ENCODE measurements around the gene OR6C75.
"Not testable (repeated sequence)": the region's sequence is repeated elsewhere in the genome, so short reads cannot be mapped to it uniquely, and the experiment has no call there.

Gene OR6C75

DNA sequence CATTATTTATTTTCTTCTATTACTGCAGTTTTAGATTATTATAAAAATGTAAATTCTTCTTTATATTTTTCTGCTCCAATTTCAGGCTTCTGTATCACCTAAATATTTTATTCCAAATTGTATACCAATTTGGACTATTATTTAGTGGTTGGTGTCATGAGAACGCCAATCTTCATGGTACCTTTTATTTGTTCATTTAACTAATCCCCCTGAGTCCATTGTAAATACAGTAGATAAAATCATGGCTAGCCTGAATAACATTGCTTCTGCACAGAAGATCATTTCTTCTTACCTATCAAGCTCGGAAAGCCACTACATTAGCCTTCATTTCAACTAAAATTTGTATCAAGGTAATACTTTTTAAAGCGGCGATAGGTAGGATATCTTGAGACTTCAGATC is at the start of gene OR6C75:
TSS of gene OR6C75 (plus strand) at position 301 of the 400 bp plus-strand sequence. CDS start 2,136 bp downstream, outside the sequence.
- Mint-ChIP-seq H3K4me1 (ENCODE audit: low read depth) (no peaks in the 10 kb centered on the region), H3K36me3 (no peaks in the 10 kb centered on the region), H3K9me3 (ENCODE audit: low read depth) (no peaks in the 10 kb centered on the region), H3K27ac (no peak within 1 kb of the TSS), H3K27me3 (peaks cover 13% of the 10 kb centered on the region), H3K4me3 (no peak within 1 kb of the TSS)

DNA sequence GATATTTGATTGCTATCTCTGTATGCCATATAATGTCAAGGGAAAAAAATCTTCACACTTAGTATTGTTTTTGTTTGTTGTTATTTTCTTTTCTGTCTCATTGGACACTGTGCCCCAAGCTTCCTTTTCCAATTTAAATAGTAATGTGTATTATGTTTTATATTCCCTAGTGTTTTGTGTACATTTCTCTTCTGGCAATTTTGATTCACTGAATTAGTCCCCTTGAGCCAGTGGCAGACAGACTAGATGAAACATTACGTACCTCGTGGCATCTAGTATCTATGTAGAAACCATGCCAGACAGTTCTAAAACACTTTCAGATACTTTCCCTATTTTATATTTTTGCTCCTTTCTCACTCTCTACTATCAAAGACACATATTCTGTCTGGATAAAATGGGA is 48.7 kb upstream of the OR6C75 start, which contains the start of gene OR6C1:
TSS of gene OR6C1 (plus strand) at position 301 of the 400 bp plus-strand sequence. CDS start 6,257 bp downstream, outside the sequence.
- Mint-ChIP-seq H3K9me3 (ENCODE audit: low read depth) (peaks cover 1% of the 10 kb centered on the region), H3K4me3 (no peak within 1 kb of the TSS), H3K4me1 (ENCODE audit: low read depth) (no peaks in the 10 kb centered on the region), H3K27me3 (peaks cover 17% of the 10 kb centered on the region), H3K36me3 (no peaks in the 10 kb centered on the region), H3K27ac (no peak within 1 kb of the TSS)

DNA sequence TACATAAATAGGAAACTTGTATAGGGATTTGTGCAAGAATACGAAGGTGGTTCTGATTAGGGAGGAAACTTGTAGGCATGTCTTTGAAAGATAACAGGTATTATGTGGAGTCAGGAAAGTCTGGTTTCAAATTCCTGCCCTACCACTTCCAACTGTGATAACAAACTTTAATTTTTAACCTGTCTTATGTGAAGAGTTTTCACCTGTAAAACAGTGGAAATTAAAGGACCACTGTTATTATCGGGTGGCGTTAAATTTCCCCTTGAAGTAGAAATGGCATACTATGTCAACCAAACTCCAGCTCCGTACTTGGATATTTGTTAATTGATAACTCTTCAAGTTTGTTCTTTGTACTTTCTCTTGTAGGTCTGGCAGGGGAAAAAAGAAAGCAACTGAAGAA is 42.6 kb upstream of the OR6C75 start:
- Mint-ChIP-seq H3K27ac (no peak overlapping the region), H3K9me3 (ENCODE audit: low read depth) (peaks cover 6% of the 10 kb centered on the region), H3K4me1 (ENCODE audit: low read depth) (no peaks in the 10 kb centered on the region), H3K36me3 (no peaks in the 10 kb centered on the region), H3K27me3 (peaks cover 8% of the 10 kb centered on the region), H3K4me3 (no peak overlapping the region)

DNA sequence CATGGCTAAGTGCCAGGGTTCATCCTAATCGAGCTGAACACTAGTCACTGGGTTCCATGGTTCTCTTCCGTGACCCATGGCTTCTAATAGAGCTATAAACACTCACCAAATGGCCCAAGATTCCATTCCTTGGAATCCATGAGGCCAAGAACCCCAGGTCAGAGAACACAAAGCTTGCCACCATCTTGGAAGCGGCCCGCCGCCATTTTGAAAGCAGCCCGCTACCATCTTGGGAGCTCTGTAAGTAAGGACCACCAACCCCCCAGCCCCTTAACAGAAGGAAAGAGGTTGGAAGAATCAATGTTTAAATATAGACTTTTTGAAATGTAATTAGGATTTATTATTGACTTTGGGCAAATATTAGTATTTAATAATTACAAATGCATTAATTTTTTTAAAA is 37.0 kb upstream of the OR6C75 start:
- H3K27me3 Mint-ChIP-seq; H3K9me3 Mint-ChIP-seq (ENCODE audit: low read depth); H3K4me3 Mint-ChIP-seq; H3K27ac Mint-ChIP-seq; H3K36me3 Mint-ChIP-seq; H3K4me1 Mint-ChIP-seq (ENCODE audit: low read depth): not testable (repeated sequence)

DNA sequence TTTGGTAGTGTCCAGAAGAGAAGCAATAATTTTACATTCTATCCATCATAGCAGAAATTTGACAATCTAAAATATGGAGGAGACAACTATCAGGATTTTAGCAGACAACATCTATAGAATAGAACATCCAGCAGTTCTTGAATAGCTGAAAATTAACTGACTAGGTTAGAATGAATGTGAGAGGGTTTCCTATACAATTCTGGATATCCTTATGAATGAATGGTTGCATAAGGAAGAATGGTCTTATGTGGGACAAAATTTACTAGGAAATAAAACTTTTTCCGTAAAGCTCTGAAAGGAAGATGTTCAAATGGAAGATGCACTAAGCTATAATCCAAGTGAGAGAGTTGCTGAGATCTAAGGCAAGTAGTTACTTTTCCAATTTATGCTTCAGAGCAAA is 32.3 kb upstream of the OR6C75 start, which contains the start of gene OR6C3:
TSS of gene OR6C3 (plus strand) at position 301 of the 400 bp plus-strand sequence. CDS start 955 bp downstream, outside the sequence.
- Mint-ChIP-seq H3K9me3 (ENCODE audit: low read depth) (no peaks in the 10 kb centered on the region), H3K27ac (no peak within 1 kb of the TSS), H3K36me3 (no peaks in the 10 kb centered on the region), H3K27me3 (peaks cover 11% of the 10 kb centered on the region), H3K4me1 (ENCODE audit: low read depth) (no peaks in the 10 kb centered on the region), H3K4me3 (no peak within 1 kb of the TSS)

DNA sequence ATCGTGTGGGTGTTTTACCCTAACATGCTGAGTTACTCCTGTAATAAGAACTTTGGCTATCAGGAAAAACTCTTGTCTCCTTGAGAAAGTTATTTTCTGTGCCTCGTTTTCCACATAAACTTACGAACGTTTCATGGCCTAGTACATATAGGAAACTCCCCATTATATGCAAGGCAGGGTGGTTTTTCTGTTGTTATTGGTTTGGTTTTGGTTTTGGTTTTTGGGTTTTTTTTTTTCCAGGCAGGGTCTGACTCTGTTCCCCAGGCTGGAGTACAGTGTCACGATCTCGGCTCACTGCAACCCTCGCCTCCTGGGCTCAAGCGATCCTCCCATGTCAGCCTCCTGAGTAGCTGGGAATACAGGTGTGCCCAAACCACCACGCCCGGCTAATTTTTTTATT is 26.8 kb upstream of the OR6C75 start:
- Mint-ChIP-seq H3K36me3 (no peaks in the 10 kb centered on the region), H3K4me3 (no peak overlapping the region), H3K9me3 (ENCODE audit: low read depth) (no peaks in the 10 kb centered on the region), H3K27ac (no peak overlapping the region), H3K4me1 (ENCODE audit: low read depth) (no peaks in the 10 kb centered on the region), H3K27me3 (peaks cover 4% of the 10 kb centered on the region)

DNA sequence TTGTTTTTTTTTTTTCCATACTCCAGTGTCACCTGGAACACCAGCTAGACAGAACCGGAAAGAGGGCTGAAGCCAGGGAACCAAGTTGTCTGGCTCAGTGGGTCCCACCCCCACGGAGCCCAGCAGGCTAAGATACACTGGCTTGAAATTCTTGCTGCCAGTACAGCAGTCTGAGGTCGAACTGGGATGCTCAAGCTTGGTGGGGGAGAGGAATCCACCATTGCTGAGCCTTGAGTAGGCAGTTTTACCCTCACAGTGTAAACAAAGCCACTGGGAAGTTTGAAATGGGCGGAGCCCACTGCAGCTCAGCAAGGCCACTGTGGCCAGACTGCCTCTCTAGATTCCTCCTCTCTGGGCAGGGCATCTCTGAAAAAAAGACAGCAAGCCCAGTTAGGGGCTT is 7.4 kb upstream of the OR6C75 start:
- H3K9me3 Mint-ChIP-seq (ENCODE audit: low read depth); H3K36me3 Mint-ChIP-seq; H3K4me3 Mint-ChIP-seq; H3K27ac Mint-ChIP-seq; H3K4me1 Mint-ChIP-seq (ENCODE audit: low read depth): not testable (repeated sequence)
- H3K27me3 Mint-ChIP-seq = peaks cover 26% of the 10 kb centered on the region

DNA sequence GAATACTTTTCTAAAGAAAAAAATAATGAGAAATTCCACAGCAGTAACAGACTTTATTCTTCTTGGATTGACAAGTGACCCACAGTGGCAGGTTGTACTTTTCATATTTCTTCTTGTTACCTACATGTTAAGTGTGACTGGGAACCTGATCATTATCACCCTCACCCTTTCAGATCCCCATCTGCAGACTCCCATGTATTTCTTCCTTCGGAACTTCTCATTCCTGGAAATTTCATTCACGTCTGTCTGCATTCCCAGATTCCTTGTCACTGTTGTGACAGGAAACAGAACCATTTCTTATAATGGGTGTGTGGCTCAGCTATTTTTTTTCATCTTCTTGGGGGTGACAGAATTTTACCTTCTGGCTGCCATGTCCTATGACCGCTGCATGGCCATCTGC is 2.3 kb downstream of the OR6C75 start:
- Mint-ChIP-seq H3K36me3 (no peaks in the 10 kb centered on the region), H3K27me3 (peaks cover 8% of the 10 kb centered on the region), H3K4me3 (no peak overlapping the region), H3K9me3 (ENCODE audit: low read depth) (no peaks in the 10 kb centered on the region), H3K4me1 (ENCODE audit: low read depth) (no peaks in the 10 kb centered on the region), H3K27ac (no peak overlapping the region)

DNA sequence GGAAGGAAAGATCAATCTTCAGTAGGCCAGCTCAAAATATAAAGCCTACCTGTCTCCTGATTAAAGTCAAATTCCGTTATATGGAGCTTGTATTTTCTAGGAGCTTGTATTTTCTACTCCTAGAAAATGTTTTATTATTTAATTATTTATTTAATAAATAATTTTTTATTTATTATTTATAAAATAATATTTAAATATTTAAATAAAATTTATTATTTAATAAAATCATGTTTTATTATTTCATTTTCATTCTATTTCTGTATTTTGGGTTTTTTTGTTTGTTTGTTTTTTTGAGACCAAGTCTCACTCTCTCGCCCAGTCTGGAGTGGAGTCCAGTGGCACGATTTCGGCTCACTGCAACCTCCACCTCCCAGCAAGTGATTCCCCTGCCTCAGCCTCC is 9.7 kb downstream of the OR6C75 start:
- Mint-ChIP-seq H3K9me3 (ENCODE audit: low read depth) (no peaks in the 10 kb centered on the region), H3K27me3 (peaks cover 5% of the 10 kb centered on the region), H3K27ac (no peak overlapping the region), H3K4me1 (ENCODE audit: low read depth) (no peaks in the 10 kb centered on the region), H3K36me3 (no peaks in the 10 kb centered on the region), H3K4me3 (no peak overlapping the region)

DNA sequence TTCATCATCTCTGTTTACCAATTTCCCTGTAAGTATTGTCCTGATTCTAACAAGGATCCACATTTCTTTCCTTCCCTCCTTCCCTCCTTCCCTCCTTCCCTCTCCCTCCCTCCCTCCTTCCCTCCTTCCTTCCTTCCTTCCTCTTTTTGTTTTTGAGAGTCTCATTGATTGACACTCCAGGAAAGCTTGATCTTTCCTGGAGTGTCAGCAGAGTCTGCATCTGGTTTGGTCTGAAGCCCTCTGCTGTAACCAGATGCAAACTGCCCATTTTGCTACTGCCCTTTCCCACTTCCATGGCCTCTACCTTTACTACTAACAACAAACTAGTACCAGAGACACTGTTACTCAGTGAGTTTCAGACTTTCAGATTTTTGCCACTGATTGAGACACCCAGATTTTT is 23.1 kb downstream of the OR6C75 start:
- no peaks in the 10 kb centered on the region for H3K9me3 Mint-ChIP-seq (ENCODE audit: low read depth)
- H3K36me3 Mint-ChIP-seq = no peaks in the 10 kb centered on the region
- H3K27me3 Mint-ChIP-seq = peaks cover 3% of the 10 kb centered on the region
- H3K4me1 Mint-ChIP-seq (ENCODE audit: low read depth) = no peaks in the 10 kb centered on the region
- no peak overlapping the region for H3K27ac Mint-ChIP-seq
- H3K4me3 Mint-ChIP-seq = no peak overlapping the region

DNA sequence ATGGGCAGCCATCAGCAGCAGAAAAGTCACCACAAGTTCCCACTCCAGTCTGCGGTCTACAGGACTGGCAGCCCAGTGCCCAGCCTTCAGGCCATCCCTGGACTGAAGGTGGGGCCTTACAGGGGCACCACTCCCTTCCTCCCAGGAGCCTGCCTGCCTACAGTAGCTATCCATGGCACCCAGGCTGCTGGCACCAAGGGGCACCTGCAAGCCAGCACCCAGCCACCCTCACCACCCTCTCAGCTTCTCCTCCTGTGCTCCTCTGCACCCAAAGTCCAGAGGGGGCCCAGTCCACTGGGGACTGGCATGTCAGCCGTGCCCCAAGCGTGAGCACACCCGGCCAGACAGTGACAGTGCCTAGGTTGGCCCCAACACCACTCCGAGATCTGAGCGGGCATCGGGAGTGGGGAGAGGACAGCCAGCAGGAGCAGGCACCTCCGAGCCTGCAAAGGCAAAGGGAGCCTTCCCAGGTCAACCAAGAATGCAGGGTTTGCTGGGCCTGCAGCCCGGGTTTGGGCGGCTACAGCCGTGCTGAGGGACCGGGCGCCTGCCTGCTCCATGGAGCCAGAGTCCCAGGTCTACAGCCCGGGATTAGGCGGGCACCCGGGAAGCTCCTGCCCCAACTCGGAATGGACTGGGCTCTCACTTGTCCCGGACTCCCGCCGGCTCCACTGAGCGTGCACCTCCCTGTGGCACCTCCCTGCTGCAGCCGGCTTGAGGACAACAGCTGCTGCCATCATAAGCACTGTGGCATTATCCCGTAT is 29.4 kb downstream of the OR6C75 start:
- Mint-ChIP-seq H3K4me3 (no peak overlapping the region), H3K4me1 (ENCODE audit: low read depth) (no peaks in the 10 kb centered on the region), H3K27me3 (peaks cover 5% of the 10 kb centered on the region), H3K36me3 (no peaks in the 10 kb centered on the region), H3K9me3 (ENCODE audit: low read depth) (no peaks in the 10 kb centered on the region), H3K27ac (no peak overlapping the region)

DNA sequence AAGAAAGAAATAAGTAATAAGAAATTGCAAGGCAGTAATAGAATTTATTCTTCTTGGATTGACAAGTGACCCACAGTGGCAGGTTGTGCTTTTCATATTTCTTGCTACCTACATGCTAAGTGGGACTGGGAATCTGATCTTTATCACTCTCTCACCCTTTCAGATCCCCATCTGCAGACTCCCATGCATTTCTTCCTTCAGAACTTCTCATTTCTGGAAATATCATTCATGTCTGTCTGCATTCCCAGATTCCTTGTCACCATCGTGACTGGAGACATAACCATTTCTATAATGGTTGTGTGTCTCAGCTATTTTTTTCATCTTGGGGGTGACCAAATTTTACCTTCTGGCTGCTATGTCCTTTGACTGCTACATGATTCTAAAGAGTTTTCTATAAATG is 33.6 kb downstream of the OR6C75 start:
- Mint-ChIP-seq H3K27me3 (peaks cover 14% of the 10 kb centered on the region), H3K27ac (no peak overlapping the region), H3K36me3 (no peaks in the 10 kb centered on the region), H3K4me1 (ENCODE audit: low read depth) (no peaks in the 10 kb centered on the region), H3K4me3 (no peak overlapping the region), H3K9me3 (ENCODE audit: low read depth) (no peaks in the 10 kb centered on the region)

DNA sequence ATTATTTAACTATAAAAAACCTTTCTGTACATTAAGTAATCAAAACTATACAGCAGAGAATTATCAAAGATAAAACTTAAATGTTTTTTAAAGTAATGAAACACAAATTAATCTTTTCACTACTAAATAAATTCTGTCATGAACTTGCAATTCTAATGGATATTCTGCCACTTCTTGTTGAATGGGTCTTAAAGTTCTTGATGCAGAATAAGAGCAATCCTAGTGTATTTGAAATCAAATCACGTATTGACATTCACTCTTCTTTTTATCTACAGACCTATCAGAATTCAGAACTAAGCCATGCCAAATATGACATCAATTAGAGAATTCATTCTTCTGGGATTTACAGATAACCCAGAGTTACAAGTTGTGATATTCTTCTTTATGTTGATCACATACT is 37.5 kb downstream of the OR6C75 start, which contains the start of gene OR6C65:
TSS of gene OR6C65 (plus strand) at position 301 of the 400 bp plus-strand sequence. CDS start at position 301, 0 bp downstream.
- H3K36me3 Mint-ChIP-seq = no peaks in the 10 kb centered on the region

DNA sequence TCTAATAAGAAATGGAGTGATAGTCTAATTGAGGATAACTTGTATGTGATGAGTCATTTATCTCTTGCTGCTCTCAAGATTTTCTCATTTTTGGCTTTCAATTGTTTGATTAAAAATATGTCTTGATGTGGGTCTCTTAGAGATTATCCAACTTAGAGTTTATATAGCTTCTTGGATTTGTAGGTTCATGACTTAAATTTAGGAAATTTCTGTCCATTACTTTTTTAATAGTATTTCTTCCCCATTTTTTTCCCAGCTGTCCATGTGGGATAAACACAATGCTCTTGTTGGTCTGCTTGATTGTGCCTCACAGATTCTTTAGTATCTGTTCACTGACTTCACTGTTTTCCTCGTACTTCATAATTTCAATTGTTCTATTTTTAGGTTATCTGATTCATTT is 45.1 kb downstream of the OR6C75 start:
- H3K27me3 Mint-ChIP-seq = peaks cover 7% of the 10 kb centered on the region
- peaks cover 6% of the 10 kb centered on the region for H3K9me3 Mint-ChIP-seq (ENCODE audit: low read depth)
- H3K4me1 Mint-ChIP-seq (ENCODE audit: low read depth) = no peaks in the 10 kb centered on the region
- H3K36me3 Mint-ChIP-seq = no peaks in the 10 kb centered on the region
- no peak overlapping the region for H3K27ac Mint-ChIP-seq
- H3K4me3 Mint-ChIP-seq = no peak overlapping the region

More for the DNA sequence above, 37.5 kb downstream of the OR6C75 start, which contains the start of gene OR6C65:
- no peaks in the 10 kb centered on the region for H3K9me3 Mint-ChIP-seq (ENCODE audit: low read depth)
- H3K4me1 Mint-ChIP-seq (ENCODE audit: low read depth) = no peaks in the 10 kb centered on the region
- H3K27me3 Mint-ChIP-seq = peaks cover 11% of the 10 kb centered on the region
- H3K4me3 Mint-ChIP-seq = no peak within 1 kb of the TSS
- H3K27ac Mint-ChIP-seq = no peak within 1 kb of the TSS

DNA sequence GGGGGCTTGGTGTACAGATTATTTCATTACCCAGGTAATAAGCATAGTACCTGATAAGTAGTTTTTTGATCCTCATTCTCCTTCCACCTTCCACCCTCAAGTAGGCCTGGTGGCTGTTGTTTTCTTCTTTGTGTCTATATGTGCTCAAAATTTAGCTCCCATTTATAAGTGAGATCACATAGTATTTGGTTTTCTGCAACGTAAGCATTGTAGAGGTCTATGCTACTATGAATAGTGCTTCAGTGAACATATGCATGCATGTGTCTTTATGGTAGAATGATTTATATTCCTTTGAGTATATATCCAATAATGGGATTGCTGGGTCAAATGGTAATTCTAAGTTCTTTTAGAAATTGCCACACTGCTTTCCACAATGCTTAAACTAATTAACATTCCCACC is 46.4 kb downstream of the OR6C75 start:
- H3K27me3 Mint-ChIP-seq; H3K4me1 Mint-ChIP-seq (ENCODE audit: low read depth); H3K36me3 Mint-ChIP-seq; H3K27ac Mint-ChIP-seq; H3K9me3 Mint-ChIP-seq (ENCODE audit: low read depth); H3K4me3 Mint-ChIP-seq: not testable (repeated sequence)

DNA sequence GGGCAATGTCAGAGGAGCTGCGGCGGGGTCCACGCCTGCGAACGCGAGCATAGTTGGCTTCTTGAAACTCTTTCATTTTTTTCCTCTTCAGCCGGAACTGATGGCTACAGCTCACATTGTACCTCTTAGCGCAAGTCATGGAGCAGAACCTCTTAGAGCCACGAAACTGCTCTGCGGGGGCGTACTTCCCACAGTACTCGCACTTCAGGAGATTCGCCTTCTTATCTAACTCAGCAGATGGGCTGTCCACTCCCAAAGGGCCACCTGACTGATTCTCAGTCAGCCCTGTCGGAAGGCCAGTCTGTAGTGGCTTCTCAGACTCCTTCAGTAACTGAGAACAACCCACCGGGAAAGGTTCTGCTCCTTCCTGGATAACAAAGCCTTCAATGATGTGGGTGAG is 49.4 kb downstream of the OR6C75 start:
- not testable (repeated sequence) for H3K27ac Mint-ChIP-seq; H3K36me3 Mint-ChIP-seq; H3K4me1 Mint-ChIP-seq (ENCODE audit: low read depth); H3K4me3 Mint-ChIP-seq; H3K9me3 Mint-ChIP-seq (ENCODE audit: low read depth)
- H3K27me3 Mint-ChIP-seq = peaks cover 23% of the 10 kb centered on the region

Measured in activated naive CD8-positive, alpha-beta T cell (primary cell).